CD4-positive, CD25-positive, alpha-beta regulatory T cell (primary cell): ENCODE results near the gene SMIM14. TPM values are rescaled to one million over a fixed set of nuclear protein-coding genes. Genes with fewer than 3 reads are reported as not detected.

Experiments
- ATAC-seq, 2 donors: fragments of 150-1000 bp; cut with Tn5 transposase; one replicate each; pipeline ENCODE4 v1.10.0; 2021; ENCODE audit warnings: low read depth in 2 of 2, moderate number of reproducible peaks in 2 of 2, moderate library complexity in 1 of 2
- DNase-seq, 3 donors: peaks; one replicate each; pipeline versions ENCODE4 v3.0.0 to v3.0.0-alpha.2; 2012 to 2022; ENCODE audit warnings: mixed read lengths in 1 of 3
- H3K27ac ChIP-seq: one replicate; pipeline ENCODE4 v1.7.0; 2013; ENCODE audit warnings: mild to moderate bottlenecking, low read length; ENCODE audit not compliant: insufficient read depth, poor library complexity, severe bottlenecking
- H3K27me3 ChIP-seq: one replicate; pipeline ENCODE4 v1.7.0; 2013; ENCODE audit warnings: low read length; ENCODE audit not compliant: control insufficient read depth, insufficient read depth
- H3K36me3 ChIP-seq: one replicate; pipeline ENCODE4 v1.7.0; 2013; ENCODE audit warnings: mild to moderate bottlenecking, low read length, moderate library complexity; ENCODE audit not compliant: control insufficient read depth, insufficient read depth
- H3K4me1 ChIP-seq: 2 replicates; pipeline ENCODE4 v1.7.0; 2013; ENCODE audit warnings: mild to moderate bottlenecking, low read length; ENCODE audit not compliant: insufficient read depth, control insufficient read depth, poor library complexity, severe bottlenecking
- H3K4me3 ChIP-seq: one replicate; pipeline ENCODE4 v1.7.0; 2013; ENCODE audit warnings: low read depth, mild to moderate bottlenecking, low read length, moderate library complexity
- H3K9me3 ChIP-seq, 2 experiments: 1 replicate in 1 of 2; 2 replicates in 1 of 2; pipeline ENCODE4 v1.7.0; 2013; ENCODE audit warnings: low read length in 2 of 2, mild to moderate bottlenecking in 1 of 2, moderate library complexity in 1 of 2; ENCODE audit not compliant: control insufficient read depth in 2 of 2
- H3K27ac Mint-ChIP-seq, 3 donors: one replicate each; pipeline ENCODE4 v1.8.0; 2020 to 2022; ENCODE audit warnings: mild to moderate bottlenecking in 3 of 3, mixed read lengths in 3 of 3, moderate library complexity in 2 of 3
- H3K27me3 Mint-ChIP-seq: one replicate; pipeline ENCODE4 v1.8.0; 2022; ENCODE audit warnings: mild to moderate bottlenecking, mixed read lengths
- H3K36me3 Mint-ChIP-seq: one replicate; pipeline ENCODE4 v1.8.0; 2020; ENCODE audit warnings: mixed read lengths
- H3K4me1 Mint-ChIP-seq, 4 donors: one replicate each; pipeline ENCODE4 v1.8.0; 2020 to 2022; ENCODE audit warnings: mixed read lengths in 4 of 4, mild to moderate bottlenecking in 1 of 4
- H3K4me3 Mint-ChIP-seq, 4 donors: one replicate each; pipeline ENCODE4 v1.8.0; 2020 to 2022; ENCODE audit warnings: mild to moderate bottlenecking in 4 of 4, mixed read lengths in 4 of 4, moderate library complexity in 3 of 4
- H3K9me3 Mint-ChIP-seq, 7 donors: one replicate each; pipeline ENCODE4 v1.8.0; 2020 to 2022; ENCODE audit warnings: mixed read lengths in 7 of 7, mild to moderate bottlenecking in 3 of 7, moderate library complexity in 2 of 7
- polyA plus RNA-seq, 4 donors: library from polyadenylated mRNA; unstranded; fragments of 300-500 nt; fragmentation: Illumina TruSeq; gene quantifications; one replicate each; pipeline ENCODE4 v1.2.3, GENCODE V29; 2021
- total RNA-seq: library from RNA; stranded (reverse); gene quantifications from one replicate; pipeline ENCODE4 v1.2.3, GENCODE V29; 2022

SMIM14 gene
- total and polyA plus RNA-seq, 5 donors from 2014 or later, result 5.2 to 28.6 (median 21.8) TPM

GRCh38 chr4:39591290-39591689, 47.4 kb downstream of the SMIM14 start:
- Mint-ChIP-seq H3K36me3 (no peaks in the 10 kb centered on the region), H3K27ac (no peak overlapping the region), H3K4me1 (peaks cover 0 to 2% (median 0%) of the 10 kb centered on the region in 4 donors), H3K4me3 (no peak overlapping the region), H3K9me3 (no peaks in the 10 kb centered on the region), H3K27me3 (no peaks in the 10 kb centered on the region)
- Histone ChIP-seq H3K9me3 (no peaks in the 10 kb centered on the region), H3K27ac (no peak overlapping the region), H3K27me3 (no peaks in the 10 kb centered on the region), H3K4me3 (no peak overlapping the region), H3K36me3 (no peaks in the 10 kb centered on the region), H3K4me1 (no peaks in the 10 kb centered on the region)
- DNase-seq (no peak), ATAC-seq (no peak)

- Histone ChIP-seq H3K4me1 (no peaks in the 10 kb centered on the region), H3K36me3 (no peaks in the 10 kb centered on the region), H3K4me3 (no peak overlapping the region), H3K27me3 (no peaks in the 10 kb centered on the region), H3K27ac (no peak overlapping the region), H3K9me3 (no peaks in the 10 kb centered on the region)
- ATAC-seq (no peak), DNase-seq (no peak)
- Mint-ChIP-seq H3K4me1 (peaks cover 0 to 2% (median 0%) of the 10 kb centered on the region in 4 donors), H3K9me3 (no peaks in the 10 kb centered on the region), H3K27me3 (no peaks in the 10 kb centered on the region), H3K27ac (no peak overlapping the region), H3K4me3 (no peak overlapping the region), H3K36me3 (no peaks in the 10 kb centered on the region)
Measured at GRCh38 chr4:39587881-39588280, 50.8 kb downstream of the SMIM14 start.

GRCh38 chr4:39574946-39575345, 63.7 kb downstream of the SMIM14 start:
- Mint-ChIP-seq H3K27ac (no peak overlapping the region), H3K4me1 (peaks cover 0 to 2% (median 0%) of the 10 kb centered on the region in 4 donors), H3K9me3 (no peaks in the 10 kb centered on the region), H3K27me3 (no peaks in the 10 kb centered on the region), H3K36me3 (peaks cover 7% of the 10 kb centered on the region), H3K4me3 (no peak overlapping the region)
- Histone ChIP-seq H3K9me3 (no peaks in the 10 kb centered on the region), H3K27me3 (no peaks in the 10 kb centered on the region), H3K27ac (no peak overlapping the region), H3K36me3 (no peaks in the 10 kb centered on the region), H3K4me3 (no peak overlapping the region), H3K4me1 (no peaks in the 10 kb centered on the region)
- ATAC-seq, result no peak
- DNase-seq, result no peak

- Mint-ChIP-seq H3K4me3 (no peak overlapping the region), H3K36me3 (peaks cover 3% of the 10 kb centered on the region), H3K27me3 (no peaks in the 10 kb centered on the region), H3K4me1 (peaks cover 5 to 9% (median 7%) of the 10 kb centered on the region in 4 donors), H3K27ac (no peak overlapping the region), H3K9me3 (no peaks in the 10 kb centered on the region)
- no peak for ATAC-seq
- no peak for DNase-seq
- H3K27me3 ChIP-seq, result no peaks in the 10 kb centered on the region
- H3K9me3 ChIP-seq, result no peaks in the 10 kb centered on the region
- H3K4me3 ChIP-seq, result no peak overlapping the region
- no peaks in the 10 kb centered on the region for H3K4me1 ChIP-seq
- no peak overlapping the region for H3K27ac ChIP-seq
- H3K36me3 ChIP-seq, result no peaks in the 10 kb centered on the region
Measured at GRCh38 chr4:39571504-39571903, 67.2 kb downstream of the SMIM14 start.

- H3K27ac ChIP-seq, result no peak overlapping the region
- Mint-ChIP-seq H3K9me3 (peaks cover 0 to 3% (median 0%) of the 10 kb centered on the region in 7 donors), H3K27me3 (no peaks in the 10 kb centered on the region), H3K27ac (peak overlapping the region in 1 of 3 donors; percentile 72), H3K36me3 (peaks cover 6% of the 10 kb centered on the region), H3K4me3 (no peak overlapping the region), H3K4me1 (peaks cover 5 to 9% (median 7%) of the 10 kb centered on the region in 4 donors)
- no peak for DNase-seq
- H3K4me3 ChIP-seq, result no peak overlapping the region
- no peaks in the 10 kb centered on the region for H3K9me3 ChIP-seq
- H3K4me1 ChIP-seq, result no peaks in the 10 kb centered on the region
- H3K36me3 ChIP-seq, result no peaks in the 10 kb centered on the region
- ATAC-seq, result no peak
- no peaks in the 10 kb centered on the region for H3K27me3 ChIP-seq
Measured at GRCh38 chr4:39571054-39571453, 67.6 kb downstream of the SMIM14 start.

- peaks cover 0 to 5% (median 2%) of the 10 kb centered on the region in 7 donors for H3K9me3 Mint-ChIP-seq
- peak overlapping the region; percentile 61 for H3K4me3 ChIP-seq
- peak overlapping the region in 2 of 4 donors; percentile 60 to 61 for H3K4me3 Mint-ChIP-seq
- no peaks in the 10 kb centered on the region for H3K4me1 ChIP-seq
- no peak overlapping the region for H3K27ac ChIP-seq
- ATAC-seq, result no peak
- DNase-seq, result peak in 1 of 3 donors; percentile 16
- H3K4me1 Mint-ChIP-seq, result peaks cover 5 to 9% (median 7%) of the 10 kb centered on the region in 4 donors
- no peaks in the 10 kb centered on the region for H3K36me3 ChIP-seq
- no peaks in the 10 kb centered on the region for H3K27me3 Mint-ChIP-seq
- H3K27ac Mint-ChIP-seq, result no peak overlapping the region
- H3K36me3 Mint-ChIP-seq, result peaks cover 16% of the 10 kb centered on the region
- no peaks in the 10 kb centered on the region for H3K27me3 ChIP-seq
- no peaks in the 10 kb centered on the region for H3K9me3 ChIP-seq
Measured at GRCh38 chr4:39569209-39569608, 69.5 kb downstream of the SMIM14 start.

GRCh38 chr4:39568805-39569204, 69.9 kb downstream of the SMIM14 start:
- H3K27me3 Mint-ChIP-seq, result no peaks in the 10 kb centered on the region
- H3K4me1 Mint-ChIP-seq, result peaks cover 5 to 9% (median 7%) of the 10 kb centered on the region in 4 donors
- H3K36me3 ChIP-seq, result no peaks in the 10 kb centered on the region
- H3K9me3 Mint-ChIP-seq, result peaks cover 0 to 5% (median 2%) of the 10 kb centered on the region in 7 donors
- no peaks in the 10 kb centered on the region for H3K9me3 ChIP-seq
- peak overlapping the region; percentile 61 for H3K4me3 ChIP-seq
- ATAC-seq (no peak), DNase-seq (peak in 2 of 3 donors; percentile 6 to 49)
- H3K36me3 Mint-ChIP-seq, result peaks cover 17% of the 10 kb centered on the region
- H3K27me3 ChIP-seq, result no peaks in the 10 kb centered on the region
- H3K27ac Mint-ChIP-seq, result peak overlapping the region in 1 of 3 donors; percentile 71
- peak overlapping the region; percentile 60 to 84 (median 64) for H3K4me3 Mint-ChIP-seq
- no peaks in the 10 kb centered on the region for H3K4me1 ChIP-seq
- no peak overlapping the region for H3K27ac ChIP-seq

GRCh38 chr4:39565878-39566600, 72.6 kb downstream of the SMIM14 start:
- no peak overlapping the region for H3K4me3 Mint-ChIP-seq
- H3K27ac Mint-ChIP-seq, result no peak overlapping the region
- peaks cover 2% of the 10 kb centered on the region for H3K36me3 ChIP-seq

More at GRCh38 chr4:39565878-39566600, 72.6 kb downstream of the SMIM14 start:
- Histone ChIP-seq H3K27ac (no peak overlapping the region), H3K4me1 (no peaks in the 10 kb centered on the region), H3K4me3 (no peak overlapping the region), H3K27me3 (no peaks in the 10 kb centered on the region), H3K9me3 (no peaks in the 10 kb centered on the region)
- no peak for DNase-seq
- H3K36me3 Mint-ChIP-seq, result peaks cover 18% of the 10 kb centered on the region
- H3K9me3 Mint-ChIP-seq, result peaks cover 0 to 5% (median 2%) of the 10 kb centered on the region in 7 donors
- no peak for ATAC-seq
- H3K27me3 Mint-ChIP-seq, result no peaks in the 10 kb centered on the region
- peaks cover 5 to 9% (median 7%) of the 10 kb centered on the region in 4 donors for H3K4me1 Mint-ChIP-seq
